Fibroblast of pulmonary artery (primary cell): ENCODE data around the gene ASXL2.
A peak's percentile ranks its signal among the peaks of the same experiment; 100 is the strongest.

Experiments used
- DNase-seq: peaks from one replicate; pipeline ENCODE4 v3.0.0-alpha.2; 2010; ENCODE audit warnings: low read depth
- H3K4me3 ChIP-seq: replicated peaks from 2 replicates; pipeline ENCODE4 v1.5.1; 2011; ENCODE audit warnings: low read depth, mild to moderate bottlenecking, control low read depth, low read length, moderate library complexity
- TF ChIP-seq, protein P1 (sequence below): IDR thresholded peaks from 2 replicates; pipeline ENCODE4 v1.5.1; 2011; ENCODE audit warnings: mild to moderate bottlenecking, control low read depth, low read length, inconsistent platforms; ENCODE audit errors: missing control alignments

Gene ASXL2

DNA sequence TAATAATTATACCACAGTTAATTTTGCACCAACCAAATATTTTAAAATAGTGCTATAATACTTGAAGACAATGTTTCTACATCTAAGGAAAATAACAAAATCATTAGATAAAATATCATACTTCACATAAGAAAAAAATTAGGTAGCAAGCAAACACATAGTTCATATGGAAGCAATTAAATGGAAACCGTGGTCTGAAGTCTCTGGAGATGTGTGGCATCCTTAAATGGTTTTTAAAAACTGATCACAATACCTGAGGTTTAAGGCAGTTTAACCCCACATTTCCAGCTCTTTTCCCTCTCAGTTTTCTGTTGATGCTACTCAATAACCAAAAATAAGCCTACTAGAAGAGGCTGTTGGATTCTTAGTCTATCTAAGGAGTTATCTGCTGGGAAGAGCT, 71.3 kb downstream of the ASXL2 start:
- H3K4me3 ChIP-seq, result no peak overlapping the region
- DNase-seq, result no peak
- TF ChIP-seq, protein P1, sequence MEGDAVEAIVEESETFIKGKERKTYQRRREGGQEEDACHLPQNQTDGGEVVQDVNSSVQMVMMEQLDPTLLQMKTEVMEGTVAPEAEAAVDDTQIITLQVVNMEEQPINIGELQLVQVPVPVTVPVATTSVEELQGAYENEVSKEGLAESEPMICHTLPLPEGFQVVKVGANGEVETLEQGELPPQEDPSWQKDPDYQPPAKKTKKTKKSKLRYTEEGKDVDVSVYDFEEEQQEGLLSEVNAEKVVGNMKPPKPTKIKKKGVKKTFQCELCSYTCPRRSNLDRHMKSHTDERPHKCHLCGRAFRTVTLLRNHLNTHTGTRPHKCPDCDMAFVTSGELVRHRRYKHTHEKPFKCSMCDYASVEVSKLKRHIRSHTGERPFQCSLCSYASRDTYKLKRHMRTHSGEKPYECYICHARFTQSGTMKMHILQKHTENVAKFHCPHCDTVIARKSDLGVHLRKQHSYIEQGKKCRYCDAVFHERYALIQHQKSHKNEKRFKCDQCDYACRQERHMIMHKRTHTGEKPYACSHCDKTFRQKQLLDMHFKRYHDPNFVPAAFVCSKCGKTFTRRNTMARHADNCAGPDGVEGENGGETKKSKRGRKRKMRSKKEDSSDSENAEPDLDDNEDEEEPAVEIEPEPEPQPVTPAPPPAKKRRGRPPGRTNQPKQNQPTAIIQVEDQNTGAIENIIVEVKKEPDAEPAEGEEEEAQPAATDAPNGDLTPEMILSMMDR, result no peak

DNA sequence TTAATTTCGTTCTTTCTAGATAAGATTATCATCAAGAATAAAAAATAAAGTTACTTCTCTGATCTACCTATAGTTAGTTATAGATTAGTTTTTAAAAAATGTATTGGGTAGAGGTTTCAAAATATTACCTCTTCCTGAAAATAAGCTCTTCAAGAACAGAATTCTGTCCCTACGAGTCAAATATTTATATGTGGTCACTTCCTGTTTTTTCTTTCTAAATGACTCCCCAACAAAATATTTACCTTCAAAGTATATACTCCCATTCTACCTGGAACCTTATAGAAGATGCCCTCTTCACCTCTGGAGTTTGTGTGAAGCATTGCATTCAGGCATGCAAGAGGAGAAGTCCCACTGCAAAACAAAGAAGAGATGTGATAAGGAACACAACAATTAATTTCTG, 72.3 kb downstream of the ASXL2 start:
- no peak overlapping the region for H3K4me3 ChIP-seq
- TF ChIP-seq, protein P1, result no peak
- DNase-seq, result no peak

DNA sequence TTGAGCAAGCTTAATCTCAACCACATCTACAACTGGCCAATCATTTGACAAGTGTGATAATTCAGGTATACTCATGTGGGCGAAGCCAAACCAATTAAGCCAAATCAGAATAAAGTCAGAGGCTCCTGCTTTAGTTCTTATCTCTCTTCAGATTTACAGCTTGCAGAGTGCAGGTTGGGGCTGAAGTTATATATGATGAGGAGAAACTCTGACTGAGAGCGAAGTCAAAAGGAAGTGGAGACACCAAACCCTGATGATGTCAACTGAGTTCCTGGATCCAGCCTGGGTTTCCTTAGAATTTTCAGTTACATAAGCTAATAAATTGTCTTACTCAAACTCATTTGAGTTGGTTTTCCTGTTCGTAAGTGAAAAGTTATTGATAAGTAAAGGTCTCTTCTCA, 73.9 kb downstream of the ASXL2 start:
- TF ChIP-seq, protein P1, result no peak
- no peak for DNase-seq
- no peak overlapping the region for H3K4me3 ChIP-seq

DNA sequence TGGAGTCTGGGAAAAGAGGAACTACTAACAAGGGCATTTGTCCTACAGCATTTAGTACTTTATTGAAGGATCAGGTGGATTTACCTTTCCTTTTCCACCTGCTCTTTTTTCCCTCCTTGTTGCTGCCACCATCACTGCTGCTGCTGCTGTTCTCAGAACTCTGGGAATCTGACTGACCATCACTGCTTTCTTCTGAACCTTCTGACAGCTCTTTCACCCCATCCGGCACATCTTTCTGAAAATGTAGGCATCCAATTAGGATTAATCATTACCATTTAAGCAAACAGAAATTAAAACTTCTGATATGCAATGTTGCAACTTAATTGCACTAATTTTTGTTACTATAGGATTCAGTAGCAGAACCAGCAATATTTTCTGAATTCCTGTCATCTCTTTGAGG, 79.0 kb downstream of the ASXL2 start:
- DNase-seq, result no peak
- H3K4me3 ChIP-seq, result no peak overlapping the region
- TF ChIP-seq, protein P1, result no peak

DNA sequence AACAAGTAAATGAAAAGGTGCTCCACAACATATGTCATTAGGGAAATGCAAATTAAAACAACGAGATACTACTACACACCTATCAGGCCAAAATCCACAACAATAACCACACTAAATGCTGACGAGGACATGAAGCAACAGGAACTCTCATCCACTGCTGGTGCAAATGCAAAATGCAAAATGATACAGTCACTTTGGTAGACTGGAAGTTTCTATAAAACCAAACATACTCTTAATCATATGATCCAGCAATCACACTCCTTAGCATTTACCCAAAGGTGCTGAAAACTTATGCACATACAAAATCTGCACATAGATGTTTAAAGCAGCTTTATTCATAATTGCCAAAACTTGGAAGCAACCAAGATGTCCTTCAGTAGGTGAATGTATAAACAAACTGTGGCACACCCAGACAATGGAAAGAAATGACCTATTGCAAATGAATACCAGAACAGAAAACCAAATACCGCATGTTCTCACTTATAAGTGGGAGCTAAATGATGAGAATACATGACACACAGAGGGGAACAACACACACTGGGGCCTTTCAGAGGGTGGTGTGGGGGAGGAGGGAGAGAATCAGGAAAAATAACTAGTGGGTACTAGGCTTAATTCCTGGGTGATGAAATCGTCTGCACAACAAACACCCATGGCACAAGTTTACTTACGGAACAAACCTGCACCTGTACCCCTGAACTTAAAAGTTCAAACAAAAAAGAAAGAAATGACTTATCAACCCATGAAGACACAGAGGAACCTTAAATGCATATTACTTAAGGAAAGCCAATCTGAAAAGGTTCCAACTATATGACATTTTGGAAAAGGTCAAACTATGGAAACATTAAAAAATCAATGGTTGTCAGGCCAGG, 80.4 kb downstream of the ASXL2 start:
- TF ChIP-seq, protein P1, result no peak
- no peak for DNase-seq

DNA sequence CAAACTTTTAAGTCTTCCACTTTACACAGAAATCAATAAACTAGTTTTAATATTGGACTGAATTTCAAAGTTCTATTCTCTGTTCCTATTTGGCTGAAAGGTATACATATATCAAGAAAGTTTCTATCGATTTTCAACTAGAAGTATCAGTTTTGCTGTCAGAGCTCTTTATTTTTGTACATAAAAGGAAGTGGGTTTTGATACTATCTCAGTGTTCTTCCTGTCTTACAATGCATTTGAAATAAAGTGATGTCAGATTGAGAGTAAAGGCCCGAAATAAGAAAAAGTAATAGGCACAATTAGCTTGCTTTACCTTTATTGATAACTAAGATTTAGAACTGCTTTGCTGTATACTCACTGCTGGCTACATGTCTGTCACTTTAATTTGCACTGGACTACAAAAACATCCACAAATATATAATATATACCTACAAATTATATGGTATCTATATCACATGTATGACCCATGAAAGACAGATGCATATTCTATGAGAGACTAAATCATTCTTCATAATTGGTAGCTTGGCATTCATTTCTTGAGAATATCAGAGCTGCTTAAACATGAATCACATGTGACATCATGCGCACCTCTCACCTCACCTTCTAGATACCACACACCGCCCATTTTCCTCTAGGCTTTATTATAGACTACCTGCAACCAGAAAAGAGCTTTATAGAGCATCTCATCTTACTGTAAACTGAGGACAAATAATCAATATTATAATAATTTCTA, 83.6 kb downstream of the ASXL2 start:
- TF ChIP-seq, protein P1, result no peak
- DNase-seq, result peak; percentile 8
- H3K4me3 ChIP-seq, result no peak overlapping the region

More for the DNA sequence above, 80.4 kb downstream of the ASXL2 start:
- H3K4me3 ChIP-seq, result no peak overlapping the region
